GM12891 (cell line): ENCODE measurements around the gene GALNT9.

Experiments
- PAX5 ChIP-seq: IDR thresholded peaks from 2 replicates; pipeline ENCODE4 v1.6.1; 2011; ENCODE audit warnings: low read length, moderate library complexity, mild to moderate bottlenecking; ENCODE audit not compliant: insufficient read depth, severe bottlenecking
- POLR2A ChIP-seq: IDR thresholded peaks from 2 replicates; pipeline ENCODE4 v1.6.1; 2011; ENCODE audit warnings: low read depth, low read length, control low read depth
- POLR2AphosphoS5 ChIP-seq: IDR thresholded peaks from 2 replicates; pipeline ENCODE4 v1.6.1; 2011; ENCODE audit warnings: low read depth, low read length, control low read depth
- POU2F2 ChIP-seq: IDR thresholded peaks from 2 replicates; pipeline ENCODE4 v1.6.1; 2011; ENCODE audit warnings: low read depth, mild to moderate bottlenecking, control low read depth, low read length, moderate library complexity
- SPI1 ChIP-seq: IDR thresholded peaks from 2 replicates; pipeline ENCODE4 v1.6.1; 2011; ENCODE audit warnings: low read depth, low read length, control low read depth
- TAF1 ChIP-seq: IDR thresholded peaks from 2 replicates; pipeline ENCODE4 v1.6.1; 2011; ENCODE audit warnings: low read depth, low read length, control low read depth

GRCh38 chr12:132360906-132361777 is 31.8 kb upstream of the GALNT9 start:
- TF ChIP-seq POLR2AphosphoS5 (no peak), TAF1 (no peak), POLR2A (no peak), POU2F2 (no peak), SPI1 (no peak), PAX5 (no peak)
